HepG2 (cell line): ENCODE measurements around the gene YIPF7. TPM values are rescaled to one million over a fixed set of nuclear protein-coding genes. Genes with fewer than 3 reads are reported as not detected.

Experiments
- ATAC-seq: fragments of 200-7000 bp; cut with Tn5 transposase; 3 replicates; pipeline ENCODE4 v1.9.1; 2020; ENCODE audit warnings: mild to moderate bottlenecking, moderate library complexity
- BruUV-seq: library from RNA; stranded (reverse); fragments of 400-500 nt; replicated peaks from 2 replicates; lab custom pipeline; 2021; lab: Mats Ljungman, UMichigan
- CTCF ChIA-PET: fragments of 300-600 bp; formaldehyde crosslinking; extraction: SDS; loops from one replicate; lab custom pipeline; 2021; ENCODE audit warnings: low total read pairs, inconsistent platforms, low intra/inter-chr PET ratio; lab: Yijun Ruan, JAX
- POLR2A ChIA-PET: fragments of 350-600 bp; sonication (Branson Sonifier 250); formaldehyde crosslinking; loops from one replicate; lab custom pipeline; 2020; ENCODE audit warnings: antibody characterized with exemption, inconsistent platforms; lab: Yijun Ruan, JAX
- DNase-seq: peaks from one replicate; pipeline ENCODE4 v3.0.0-alpha.2; 2015; ENCODE audit warnings: low spot score
- FAIRE-seq: peaks from 3 replicates; lab custom pipeline; 2011; peaks lifted over from hg19 to GRCh38; lab: Jason Lieb, UNC
- H2AFZ ChIP-seq: one replicate; pipeline ENCODE4 v1.6.1; 2011; ENCODE audit warnings: low read length, inconsistent platforms
- H3K27ac ChIP-seq: fragments of 300-600 bp; 3 replicates; pipeline ENCODE4 v1.8.0; 2011; ENCODE audit warnings: mixed run types, mild to moderate bottlenecking, mixed read lengths, low read length, inconsistent platforms; ENCODE audit not compliant: insufficient read depth; ENCODE audit errors: extremely low read length
- H3K27me3 ChIP-seq, 2 experiments: fragments of 200-600 bp in 1 of 2; 2 replicates in 1 of 2; 3 replicates in 1 of 2; pipeline versions ENCODE4 v1.6.0 to v1.8.0; 2011; ENCODE audit warnings: low read length in 2 of 2, mild to moderate bottlenecking in 2 of 2, moderate library complexity in 2 of 2, inconsistent platforms in 1 of 2; ENCODE audit not compliant: insufficient read depth in 2 of 2, control insufficient read depth in 1 of 2
- H3K36me3 ChIP-seq, 2 experiments: fragments of 200-600 bp in 1 of 2; replicated peaks in 1 of 2; 2 replicates in 1 of 2; 3 replicates in 1 of 2; pipeline versions ENCODE4 v1.5.1 to v1.8.0; 2011; ENCODE audit warnings: low read length in 2 of 2, inconsistent platforms in 1 of 2; ENCODE audit not compliant: insufficient read depth in 2 of 2, control insufficient read depth in 1 of 2
- H3K4me1 ChIP-seq: 2 replicates; pipeline ENCODE4 v1.5.1; 2012; ENCODE audit warnings: low read length, inconsistent platforms; ENCODE audit not compliant: insufficient read depth
- H3K4me2 ChIP-seq: 2 replicates; pipeline ENCODE4 v1.6.0; 2011; ENCODE audit warnings: low read depth, low read length, inconsistent platforms
- H3K4me3 ChIP-seq, 3 experiments: fragments of 200-600 bp in 1 of 3; sonication (generic), shearing (Covaris generic) in 1 of 3; replicated peaks in 1 of 3; 2 replicates each; pipeline ENCODE4 v1.5.1; 2011 to 2016; ENCODE audit warnings: low read length in 3 of 3, inconsistent platforms in 2 of 3, low read depth in 2 of 3, mild to moderate bottlenecking in 2 of 3, control low read depth in 1 of 3, mixed read lengths in 1 of 3; ENCODE audit not compliant: insufficient read depth in 1 of 3
- H3K79me2 ChIP-seq: one replicate; pipeline ENCODE4 v1.6.1; 2011; ENCODE audit warnings: low read length, inconsistent platforms; ENCODE audit not compliant: insufficient read depth
- H3K9ac ChIP-seq: 2 replicates; pipeline ENCODE4 v1.6.0; 2011; ENCODE audit warnings: mild to moderate bottlenecking, low read depth, low read length, inconsistent platforms; ENCODE audit not compliant: insufficient read depth
- H3K9me3 ChIP-seq: 2 replicates; pipeline ENCODE4 v1.5.1; 2012; ENCODE audit warnings: mild to moderate bottlenecking, low read length
- H4K20me1 ChIP-seq: 2 replicates; pipeline ENCODE4 v1.6.0; 2011; ENCODE audit warnings: inconsistent platforms, mild to moderate bottlenecking, low read length, moderate library complexity; ENCODE audit not compliant: insufficient read depth
- CREBL2 ChIP-seq: sonication (generic); formaldehyde crosslinking; IDR thresholded peaks from 2 replicates; pipeline ENCODE4 v1.8.1; 2023; ENCODE audit warnings: missing genetic modification reagents, mild to moderate bottlenecking, borderline replicate concordance
- FOXM1 ChIP-seq: sonication (generic); formaldehyde crosslinking; IDR thresholded peaks from 2 replicates; pipeline ENCODE4 v1.5.0; 2020; ENCODE audit warnings: missing genetic modification reagents
- KDM6A ChIP-seq: IDR thresholded peaks from 2 replicates; pipeline ENCODE4 v1.6.1; 2016; ENCODE audit warnings: low read depth
- NFYB ChIP-seq: sonication (generic); formaldehyde crosslinking; IDR thresholded peaks from 2 replicates; pipeline ENCODE4 v1.4.0; 2020; ENCODE audit warnings: missing genetic modification reagents
- RFXANK ChIP-seq: IDR thresholded peaks from 2 replicates; pipeline ENCODE4 v1.6.1; 2016
- RXRB ChIP-seq: IDR thresholded peaks from 2 replicates; pipeline ENCODE4 v1.6.1; 2016; ENCODE audit warnings: borderline replicate concordance, missing genetic modification reagents, missing compliant biosample characterization
- SMARCC2 ChIP-seq: fragments of 450-650 bp; IDR thresholded peaks from 2 replicates; pipeline ENCODE4 v1.6.1; 2017; ENCODE audit warnings: antibody characterized with exemption, mild to moderate bottlenecking
- SP140L ChIP-seq: sonication (generic); formaldehyde crosslinking; IDR thresholded peaks from 2 replicates; pipeline ENCODE4 v1.4.0; 2020; ENCODE audit warnings: missing genetic modification reagents, borderline replicate concordance
- U2AF2 ChIP-seq: fragments of 200-400 bp; formaldehyde crosslinking; IDR thresholded peaks from 2 replicates; pipeline ENCODE4 v1.6.1; 2017; ENCODE audit warnings: low read depth, mild to moderate bottlenecking, low read length
- ZBTB1 ChIP-seq: sonication (generic); formaldehyde crosslinking; IDR thresholded peaks from 2 replicates; pipeline ENCODE4 v1.4.0; 2020; ENCODE audit warnings: missing genetic modification reagents, borderline replicate concordance
- ZBTB42 ChIP-seq: sonication (generic); formaldehyde crosslinking; IDR thresholded peaks from 2 replicates; pipeline ENCODE4 v1.5.0; 2020; ENCODE audit warnings: mild to moderate bottlenecking, missing genetic modification reagents
- ZBTB49 ChIP-seq: sonication (generic); formaldehyde crosslinking; IDR thresholded peaks from 2 replicates; pipeline ENCODE4 v1.4.0; 2020; ENCODE audit warnings: missing genetic modification reagents, borderline replicate concordance
- ZNF230 ChIP-seq: sonication (generic); formaldehyde crosslinking; IDR thresholded peaks from 2 replicates; pipeline ENCODE4 v1.4.0; 2020; ENCODE audit warnings: mild to moderate bottlenecking, missing genetic modification reagents
- ZNF256 ChIP-seq: sonication (generic); formaldehyde crosslinking; conservative IDR thresholded peaks from 2 replicates; pipeline ENCODE4 v1.4.0; 2020; ENCODE audit warnings: missing genetic modification reagents
- ZNF496 ChIP-seq: sonication (generic); formaldehyde crosslinking; IDR thresholded peaks from 2 replicates; pipeline ENCODE4 v1.8.1; 2023; ENCODE audit warnings: mild to moderate bottlenecking, moderate library complexity, missing genetic modification reagents; ENCODE audit not compliant: insufficient replicate concordance
- ZNF562 ChIP-seq: sonication (generic); formaldehyde crosslinking; IDR thresholded peaks from 2 replicates; pipeline ENCODE4 v1.8.0; 2022; ENCODE audit warnings: missing genetic modification reagents, borderline replicate concordance
- ZNF609 ChIP-seq: sonication (generic); formaldehyde crosslinking; IDR thresholded peaks from 2 replicates; pipeline ENCODE4 v1.4.0; 2020; ENCODE audit warnings: mild to moderate bottlenecking, missing genetic modification reagents, borderline replicate concordance
- ZUFSP ChIP-seq: sonication (generic); formaldehyde crosslinking; IDR thresholded peaks from 2 replicates; pipeline ENCODE4 v1.9.0; 2021; ENCODE audit warnings: missing genetic modification reagents, mild to moderate bottlenecking, borderline replicate concordance
- WGBS: methylation state at CpG from one replicate; pipeline ENCODE4 v1.1.6; 2017; ENCODE audit warnings: low lambda C conversion rate; 5-methylcytosine and 5-hydroxymethylcytosine counted together
- in situ Hi-C: cut with HindIII; loops from 2 replicates; pipeline ENCODE4 v1.10.0; 2017; ENCODE audit warnings: low pct_unique_long_range_greater_than_20kb; ENCODE audit not compliant: extremely low pct_ligation_motif_present
- intact Hi-C: fragments of 100-400 bp; cut with micrococcal nuclease; formaldehyde crosslinking; loops from one replicate; pipeline ENCODE4 v1.10.0; 2022; ENCODE audit not compliant: unreplicated experiment
- polyA plus RNA-seq, 8 experiments: library from polyadenylated mRNA; depleted of rRNA in 3 of 8; stranded (reverse) in 7 of 8; unstranded in 1 of 8; fragments of >200 nt; fragmentation: Illumina TruSeq in 4 of 8; extraction: Trizol in 4 of 8; gene quantifications; 2 replicates each; pipeline versions ENCODE4 v1.2.1 to v1.2.3, GENCODE V29; 2011 to 2016; ENCODE audit warnings: low read depth in 4 of 8, missing spikeins in 1 of 8, mixed read lengths in 1 of 8; ENCODE audit not compliant: insufficient read depth in 1 of 8
- total RNA-seq, 5 experiments: library from RNA; depleted of rRNA; stranded (reverse); fragments of >200 nt; fragmentation: Illumina TruSeq; extraction: Trizol; gene quantifications; 2 replicates each; pipeline ENCODE4 v1.2.3, GENCODE V29; 2016; ENCODE audit warnings: low read depth in 1 of 5

Gene YIPF7
- total and polyA plus RNA-seq, 2 of the 13 experiments (the other 11 are each of a cell fraction or from before 2014, with no cell fraction given) = 0.12 TPM; not detected in 1

GRCh38 chr4:44701037-44701436 is 49.6 kb upstream of the YIPF7 start:
- H3K9me3 ChIP-seq = no peaks in the 10 kb centered on the region
- no peak for ATAC-seq
- POLR2A ChIA-PET = interaction anchor here (1.3 kb wide), 1 partner anchor 22 kb away, joined by 6 read pairs; the partner anchor contains the start of gene GUF1
- no peaks in the 10 kb centered on the region for H3K4me1 ChIP-seq
- intact Hi-C loops = no loop called here
- H3K9ac ChIP-seq = no peak overlapping the region
- H3K36me3 ChIP-seq = peaks cover 6 to 53% of the 10 kb centered on the region in 2 experiments; a peak in 4 of 5 replicates
- FAIRE-seq = no peak
- BruUV-seq = no TSS peak
- CTCF ChIA-PET = no interaction called here
- no peaks in the 10 kb centered on the region for H3K27me3 ChIP-seq
- DNase-seq = no peak
- no peak overlapping the region for H3K4me3 ChIP-seq
- in situ Hi-C loops = no loop called here
- H3K27ac ChIP-seq = no peak overlapping the region
- no peaks in the 10 kb centered on the region for H3K79me2 ChIP-seq
- no peaks in the 10 kb centered on the region for H4K20me1 ChIP-seq
- H3K4me2 ChIP-seq = no peak overlapping the region
- 89% methylated on average over 2 of the region's 2 CpGs for WGBS
- H2AFZ ChIP-seq = no peak overlapping the region
- no peak for TF ChIP-seq ZNF256
- no peak for TF ChIP-seq ZBTB49
- TF ChIP-seq U2AF2 = no peak
- TF ChIP-seq ZBTB42 (CRISPR knock-in tag) = no peak
- no peak for TF ChIP-seq ZUFSP
- TF ChIP-seq ZBTB1 = no peak
- TF ChIP-seq RXRB = no peak
- TF ChIP-seq CREBL2 (CRISPR knock-in tag) = no peak
- TF ChIP-seq SP140L (CRISPR knock-in tag) = no peak
- no peak for TF ChIP-seq FOXM1
- no peak for TF ChIP-seq ZNF230 (CRISPR knock-in tag)
- TF ChIP-seq KDM6A (CRISPR knock-in tag) = no peak
- TF ChIP-seq RFXANK (CRISPR knock-in tag) = no peak
- no peak for TF ChIP-seq ZNF496
- no peak for TF ChIP-seq ZNF562
- TF ChIP-seq SMARCC2 = no peak
- TF ChIP-seq ZNF609 (CRISPR knock-in tag) = no peak
- TF ChIP-seq NFYB (CRISPR knock-in tag) = no peak
